Ovary (tissue), 3 donors: ENCODE data around the gene ARPC5L.

Source experiments
- CTCF ChIP-seq, 3 donors: fragments of 450-650 bp in 2 of 3; fragments of 200-600 bp in 1 of 3; IDR thresholded peaks; one replicate each; pipeline versions ENCODE4 v1.5.1 to v1.8.0; 2016 to 2022; ENCODE audit warnings: antibody characterized with exemption in 3 of 3, mild to moderate bottlenecking in 1 of 3
- EP300 ChIP-seq: sonication (generic); formaldehyde crosslinking; IDR thresholded peaks from one replicate; pipeline ENCODE4 v1.6.1; 2017; ENCODE audit warnings: antibody characterized with exemption
- POLR2A ChIP-seq: fragments of 450-650 bp; IDR thresholded peaks from one replicate; pipeline ENCODE4 v1.6.1; 2017; ENCODE audit warnings: antibody characterized with exemption, mild to moderate bottlenecking, moderate library complexity
- donor health status: DM: no; HTN: no; CAD: no.

- no peak for TF ChIP-seq EP300
- no peak for TF ChIP-seq CTCF (IDR thresholded peaks at IDR 0.05)
- no peak for TF ChIP-seq POLR2A
Measured at GRCh38 chr9:124914753-124915405, 52.9 kb downstream of the ARPC5L start.
